Stimulated activated CD8-positive, alpha-beta memory T cell treated with anti-CD3 and anti-CD28 coated beads, Interleukin-15, amount 100 ng/mL, for 24 hours (primary cell): ENCODE data around the gene TOM1.
A peak's percentile ranks its signal among the peaks of the same experiment; 100 is the strongest.
"Not testable (repeated sequence)": the region's sequence is repeated elsewhere in the genome, so short reads cannot be mapped to it uniquely, and the experiment has no call there.

Source experiments
- DNase-seq: peaks from one replicate; pipeline ENCODE4 v3.0.0-alpha.2; 2020; ENCODE audit warnings: low read depth

TOM1 gene

DNA sequence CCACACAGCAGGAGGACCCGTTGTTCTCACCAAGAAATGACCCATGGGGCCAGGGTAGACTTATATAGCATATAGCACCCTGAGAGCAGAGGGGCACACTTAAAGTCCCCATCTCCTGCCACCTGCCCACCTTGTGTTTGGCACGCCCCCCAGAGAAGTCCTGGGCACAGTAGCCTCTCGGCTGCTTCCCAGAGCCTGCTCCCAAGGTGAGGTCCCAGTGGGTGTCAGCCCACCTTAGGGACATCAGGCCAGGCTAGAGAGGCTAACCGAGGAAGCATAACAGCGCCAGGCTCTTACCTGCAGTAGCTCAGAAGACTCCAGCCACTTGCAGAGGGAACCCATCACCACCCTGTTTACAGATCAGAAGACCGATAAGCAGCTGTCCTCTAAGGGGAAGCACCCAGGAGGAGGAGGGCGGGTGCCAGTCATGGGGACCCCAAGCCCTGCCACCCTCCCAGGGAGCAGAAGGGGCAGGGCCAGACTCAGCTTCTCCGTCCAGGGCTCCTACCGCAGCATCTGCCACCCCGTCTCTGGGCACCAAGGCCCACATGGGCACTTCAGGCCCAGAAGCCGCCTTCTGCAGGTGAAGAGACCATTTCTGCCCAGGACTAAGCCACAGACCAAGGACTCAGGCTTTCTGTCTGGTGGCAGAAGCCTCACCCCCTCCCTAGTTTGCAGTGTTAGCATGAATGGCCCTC lies 46.3 kb downstream of the TOM1 start:
- no peak for DNase-seq

DNA sequence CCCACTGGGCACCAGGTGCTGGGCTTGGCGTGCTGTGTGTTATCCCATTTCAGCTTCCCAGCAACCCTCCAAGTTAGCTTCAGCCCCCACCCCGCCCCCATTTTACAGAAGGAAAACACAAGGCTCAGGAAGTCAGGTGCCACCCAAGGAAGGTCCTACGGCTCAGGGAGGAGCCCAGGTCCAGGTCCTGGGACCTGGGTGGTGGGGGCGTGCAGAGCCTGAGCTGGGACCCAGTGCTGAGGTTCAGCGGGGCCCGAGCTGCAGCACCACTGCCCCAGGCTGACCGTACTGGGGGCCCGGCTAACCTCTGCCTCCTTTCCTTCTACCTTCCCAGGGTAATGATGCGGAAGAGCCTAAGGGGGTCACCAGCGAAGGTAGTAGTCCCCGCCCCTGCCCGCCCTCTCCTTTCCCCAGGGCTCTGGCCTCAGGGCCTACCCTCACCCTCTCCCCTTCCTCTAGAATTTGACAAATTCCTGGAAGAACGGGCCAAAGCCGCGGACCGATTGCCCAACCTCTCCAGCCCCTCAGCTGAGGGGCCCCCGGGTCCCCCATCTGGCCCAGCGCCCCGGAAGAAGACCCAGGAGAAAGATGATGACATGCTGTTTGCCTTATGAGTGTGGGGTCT lies 47.0 kb downstream of the TOM1 start:
- DNase-seq = no peak

- no peak for DNase-seq
These were observed 47.8 kb downstream of the TOM1 start for GRCh38 chr22:35347462-35347861.

GRCh38 chr22:35348026-35348590 lies 48.4 kb downstream of the TOM1 start:
- DNase-seq = no peak

DNA sequence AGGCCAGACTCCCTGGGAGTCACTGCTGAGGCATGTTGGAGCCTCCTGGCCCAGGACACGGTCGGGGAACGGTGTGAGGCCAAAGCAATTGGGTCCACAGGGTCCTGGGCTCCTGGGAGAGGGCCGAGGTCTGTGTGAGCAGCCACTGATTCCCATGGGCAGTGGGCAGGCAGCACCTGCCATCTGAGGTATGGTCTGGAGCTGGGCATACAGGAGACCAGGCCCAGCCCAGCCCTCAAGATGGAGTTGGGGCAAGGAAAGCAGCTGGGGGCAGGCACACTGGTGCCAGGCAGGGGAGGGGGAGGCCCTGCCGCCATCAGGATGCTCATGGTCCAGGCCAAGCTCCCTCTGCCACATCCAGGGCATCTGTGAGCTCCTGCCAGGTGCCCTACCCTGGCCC lies 49.0 kb downstream of the TOM1 start:
- no peak for DNase-seq

DNA sequence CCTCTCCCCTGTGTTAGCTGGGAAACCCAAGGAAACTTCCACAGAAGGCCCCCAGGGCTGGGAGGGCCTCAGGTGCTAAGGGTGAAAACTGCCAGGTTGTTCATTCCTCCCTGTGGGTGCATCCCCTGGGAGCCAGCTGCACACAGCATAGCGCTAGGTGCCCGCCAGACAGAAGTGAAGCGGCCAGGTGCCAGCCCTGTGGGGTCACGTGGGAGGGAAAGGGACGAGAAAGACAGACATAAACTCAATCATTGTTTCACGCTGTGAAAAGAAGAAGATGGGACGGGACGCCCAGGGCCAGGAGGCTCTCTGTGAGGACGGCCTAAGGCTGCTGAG lies 49.6 kb downstream of the TOM1 start:
- no peak for DNase-seq

DNA sequence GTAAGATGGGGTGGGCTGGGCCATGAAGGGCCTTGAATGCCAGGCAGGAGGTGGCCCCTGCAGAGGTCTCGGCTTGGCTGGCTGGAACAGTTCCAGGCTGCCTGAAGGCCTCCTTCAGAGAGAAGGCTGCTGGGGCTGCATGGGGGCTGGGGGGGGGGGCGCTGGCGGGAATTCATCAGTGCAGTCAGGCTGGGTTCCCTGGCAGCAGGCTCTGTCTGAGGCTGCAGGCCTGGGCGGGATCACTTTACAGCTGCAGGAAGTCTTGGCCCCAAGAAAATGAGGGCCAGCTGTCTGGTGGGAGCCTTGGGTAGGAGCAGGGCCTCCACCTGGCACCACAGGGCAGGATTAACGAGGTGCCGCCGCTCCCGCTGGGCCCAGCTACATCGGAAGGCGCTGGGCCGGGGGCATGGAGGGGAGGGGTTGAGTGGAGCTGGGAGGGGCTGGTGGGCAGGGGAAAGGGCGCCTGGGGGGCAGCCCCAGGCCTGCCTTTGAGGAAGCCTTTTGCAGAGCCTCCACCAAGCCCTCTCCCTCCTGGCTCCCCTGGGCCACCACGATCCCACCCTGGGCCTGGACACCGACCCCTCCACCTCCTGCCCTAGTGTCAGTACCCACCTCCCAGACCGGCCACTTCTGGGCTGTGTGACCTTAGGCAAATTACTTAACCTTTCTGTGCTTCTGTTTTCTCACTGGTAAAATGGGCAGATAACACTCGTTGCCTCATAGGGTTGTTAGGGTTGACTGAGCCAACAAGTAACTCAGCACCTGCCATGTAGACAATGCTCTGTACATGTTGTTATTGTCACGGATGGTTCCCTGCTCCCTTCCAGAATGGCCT lies 50.2 kb downstream of the TOM1 start:
- no peak for DNase-seq

DNA sequence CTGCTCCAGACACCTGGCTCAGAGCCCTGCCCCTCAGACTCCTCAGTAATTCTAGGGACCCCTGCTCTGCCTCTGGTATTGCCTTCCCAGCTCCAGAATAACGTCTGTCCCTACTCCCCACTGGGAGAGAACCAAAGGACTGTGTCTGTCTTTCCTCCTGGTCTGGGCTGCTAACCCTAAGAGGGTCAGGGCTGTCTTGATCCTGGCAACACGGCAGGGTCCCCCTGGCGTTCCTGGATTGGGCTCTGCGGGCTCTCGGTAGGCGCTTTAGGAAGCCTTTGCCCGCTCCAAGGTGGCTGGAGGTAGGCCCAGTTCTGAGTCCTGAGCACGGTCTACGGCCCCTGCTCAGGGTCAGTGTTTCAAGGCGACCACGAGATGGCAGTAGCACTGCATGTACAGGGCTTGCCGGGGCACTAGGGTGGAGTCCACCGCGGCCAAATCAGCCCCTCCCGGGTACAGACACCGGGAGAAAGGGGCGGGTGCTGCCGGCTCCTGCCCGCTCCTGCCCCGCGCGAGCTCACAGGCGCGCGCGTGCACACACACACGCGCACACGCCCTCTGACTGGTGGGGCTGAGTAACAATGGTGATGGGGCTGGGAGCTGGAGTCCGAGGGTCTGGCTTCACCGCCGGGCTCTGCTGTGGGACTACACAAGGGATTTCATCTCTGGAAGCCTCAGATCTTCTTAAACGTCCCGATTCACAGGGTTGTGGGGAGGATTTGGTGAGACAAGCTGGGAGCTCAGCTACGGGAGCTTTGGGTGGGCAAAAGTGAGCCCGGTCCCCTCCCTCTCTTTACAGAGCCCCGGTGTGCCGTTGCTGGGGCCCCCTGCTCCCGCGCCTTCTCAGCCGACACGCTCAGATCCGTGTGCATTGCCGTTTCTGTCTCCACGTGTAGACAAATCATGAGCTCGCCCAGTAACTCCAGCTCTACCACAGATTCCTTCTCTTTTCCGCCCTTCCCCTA lies 51.1 kb downstream of the TOM1 start:
- peak; percentile 53 for DNase-seq

DNA sequence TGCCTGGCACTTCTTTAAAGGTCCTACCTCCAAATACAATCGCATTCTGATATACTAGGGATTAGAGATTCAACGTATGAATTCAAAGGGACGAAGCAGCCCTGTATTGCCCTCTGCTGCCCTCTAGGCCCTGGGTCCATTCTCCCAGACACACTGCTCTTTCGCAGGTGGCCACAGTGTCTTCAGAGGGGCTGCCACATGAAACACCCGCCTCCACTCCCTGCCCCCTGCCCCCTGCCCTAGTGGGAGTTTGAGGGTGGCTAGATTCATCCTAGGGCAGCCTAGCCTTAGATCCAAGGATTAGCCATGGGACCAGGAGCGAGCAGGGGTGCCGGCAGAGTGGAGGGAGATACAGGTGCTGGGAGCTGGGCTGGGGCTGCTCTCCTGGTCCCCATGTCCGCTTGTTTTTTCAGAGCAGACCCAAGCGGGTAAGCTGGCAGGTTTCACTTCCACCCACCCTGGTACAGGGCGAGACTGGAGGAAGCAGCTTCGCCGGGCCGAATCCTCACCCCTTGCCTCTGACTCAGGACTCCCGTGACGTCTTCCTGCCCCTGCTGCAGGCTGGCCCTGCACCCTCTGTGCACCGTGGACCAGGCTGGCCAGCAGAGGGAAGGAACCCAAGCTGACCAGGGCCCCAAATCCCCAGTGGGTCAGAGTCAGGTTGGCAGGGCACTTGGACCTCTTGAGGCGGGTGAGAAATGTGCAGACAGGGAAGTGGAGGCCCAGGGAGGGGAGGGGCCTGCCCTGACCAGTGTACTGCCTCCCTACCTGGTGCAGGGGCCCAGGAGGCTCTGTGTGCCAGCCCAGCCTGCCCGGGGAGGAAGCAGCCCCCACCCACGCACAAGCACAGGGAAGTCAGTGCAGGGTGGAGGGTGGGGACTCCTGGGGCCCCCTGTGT lies 52.8 kb downstream of the TOM1 start:
- DNase-seq = no peak

DNA sequence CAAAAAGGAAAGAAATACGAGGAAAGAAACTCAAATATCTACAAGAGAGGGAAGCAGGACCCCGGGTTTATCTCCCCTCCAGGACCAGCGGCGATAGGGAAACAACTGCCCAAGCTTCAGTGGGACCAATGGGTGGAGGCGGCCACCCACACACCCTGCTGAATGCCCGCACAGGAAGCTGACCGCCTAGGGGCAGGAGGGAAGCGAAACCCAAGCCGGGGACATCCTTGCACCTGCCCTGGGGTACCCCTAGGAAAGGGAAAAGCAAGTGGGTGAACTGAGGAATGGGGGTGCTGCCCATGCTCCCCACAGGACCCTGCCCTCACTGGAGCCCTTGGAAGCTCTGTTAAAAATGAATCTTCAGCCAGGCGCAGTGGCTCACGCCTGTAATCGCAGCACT lies 53.6 kb downstream of the TOM1 start:
- no peak for DNase-seq

GRCh38 chr22:35354068-35354467 lies 54.4 kb downstream of the TOM1 start:
- DNase-seq = no peak

- DNase-seq = no peak
These were observed 58.4 kb downstream of the TOM1 start for GRCh38 chr22:35357883-35358621.

GRCh38 chr22:35359380-35360065 lies 59.8 kb downstream of the TOM1 start:
- no peak for DNase-seq

DNA sequence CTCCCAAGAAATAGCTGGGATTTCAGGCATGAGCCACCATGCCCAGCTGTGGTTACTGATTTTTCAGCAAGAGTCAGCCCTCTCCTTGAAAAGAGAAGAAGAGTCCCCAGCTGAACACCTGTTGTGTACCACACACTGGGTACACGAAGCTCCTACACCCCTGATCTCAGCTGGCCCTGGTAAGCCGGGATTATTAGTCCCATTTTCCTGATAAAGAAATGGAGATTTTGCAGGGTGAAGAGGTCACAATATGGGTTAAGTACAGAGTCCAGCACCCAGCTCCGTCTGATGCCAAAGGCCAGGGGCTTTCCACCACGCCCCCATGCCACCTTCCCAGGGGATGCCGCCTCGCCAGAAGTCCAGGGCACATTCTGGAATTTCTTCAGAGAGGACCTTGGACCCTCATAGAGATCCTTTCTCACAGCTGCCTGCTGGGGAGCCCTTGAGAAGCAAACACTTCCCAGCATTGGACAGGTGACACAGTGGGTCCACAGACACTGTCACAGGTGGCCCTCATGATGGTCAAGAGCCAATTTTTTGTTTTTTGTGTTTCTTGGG lies 61.4 kb downstream of the TOM1 start:
- no peak for DNase-seq

DNA sequence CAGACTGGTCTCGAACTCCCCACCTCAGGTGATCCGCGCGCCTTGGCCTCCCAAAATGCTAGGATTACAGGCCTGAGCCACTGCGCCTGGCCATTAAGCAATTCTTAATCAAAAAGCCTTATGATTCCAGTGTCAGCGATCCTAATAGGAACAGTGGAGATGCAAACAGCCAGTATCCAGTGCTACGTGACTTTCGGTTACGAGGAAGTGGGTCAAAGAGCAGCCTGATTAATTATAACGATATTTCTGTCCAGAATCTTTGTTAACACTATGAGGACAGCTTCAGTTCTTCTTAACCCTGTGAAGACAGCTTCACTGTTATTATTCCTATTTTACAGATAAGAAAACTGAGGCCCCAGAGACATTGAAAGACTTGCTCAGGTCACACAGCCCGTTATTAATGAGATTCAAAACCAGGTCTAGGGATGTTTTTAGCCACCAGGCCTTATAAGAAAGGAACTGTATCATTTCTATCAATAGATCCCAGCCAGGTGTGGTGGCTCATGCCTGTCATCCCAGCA lies 63.9 kb downstream of the TOM1 start:
- DNase-seq = no peak

DNA sequence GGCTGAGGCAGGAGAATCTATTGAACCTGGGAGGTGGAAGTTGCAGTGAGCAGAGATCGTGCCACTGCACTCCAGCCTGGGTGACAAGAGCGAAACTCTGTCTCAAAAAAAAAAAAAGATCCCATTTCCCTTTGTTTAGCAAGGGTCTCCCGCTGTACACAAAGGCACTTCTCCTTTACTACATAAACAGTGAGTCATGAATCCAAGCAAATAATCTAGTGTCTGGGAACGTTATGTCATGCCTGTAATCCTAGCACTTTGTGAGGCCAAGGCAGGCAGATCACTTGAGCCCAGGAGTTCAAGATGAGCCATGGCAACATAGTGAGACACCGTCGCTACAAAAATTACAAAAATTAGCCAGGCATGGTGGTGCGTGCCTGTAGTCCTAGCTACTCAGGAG lies 64.5 kb downstream of the TOM1 start:
- DNase-seq = not testable (repeated sequence)

DNA sequence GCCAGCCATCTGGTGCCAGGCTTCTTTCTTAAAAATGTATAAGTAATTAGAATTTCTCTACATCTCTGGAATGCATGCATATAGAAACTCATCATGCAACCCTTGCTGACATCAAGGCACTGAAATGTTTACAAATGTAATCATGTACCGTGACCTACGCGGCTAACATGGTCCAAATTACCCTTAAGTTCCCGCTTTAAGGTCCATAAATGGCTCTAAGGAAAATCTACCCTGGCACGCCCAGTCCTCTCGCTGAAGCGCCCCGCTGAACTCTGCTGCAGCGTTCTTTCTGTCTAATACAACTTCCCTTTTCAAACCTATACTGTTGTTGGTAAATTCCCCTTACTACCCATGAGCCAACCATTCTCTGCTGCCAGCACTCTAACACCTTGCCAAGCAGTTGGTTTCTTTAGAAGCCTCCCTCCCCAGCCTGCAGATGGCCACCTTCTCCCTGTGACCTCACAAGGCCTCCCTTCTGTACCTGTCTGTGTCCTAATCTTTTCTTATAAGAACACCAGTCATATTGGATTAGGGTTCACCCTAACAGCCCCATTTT lies 67.7 kb downstream of the TOM1 start:
- no peak for DNase-seq

DNA sequence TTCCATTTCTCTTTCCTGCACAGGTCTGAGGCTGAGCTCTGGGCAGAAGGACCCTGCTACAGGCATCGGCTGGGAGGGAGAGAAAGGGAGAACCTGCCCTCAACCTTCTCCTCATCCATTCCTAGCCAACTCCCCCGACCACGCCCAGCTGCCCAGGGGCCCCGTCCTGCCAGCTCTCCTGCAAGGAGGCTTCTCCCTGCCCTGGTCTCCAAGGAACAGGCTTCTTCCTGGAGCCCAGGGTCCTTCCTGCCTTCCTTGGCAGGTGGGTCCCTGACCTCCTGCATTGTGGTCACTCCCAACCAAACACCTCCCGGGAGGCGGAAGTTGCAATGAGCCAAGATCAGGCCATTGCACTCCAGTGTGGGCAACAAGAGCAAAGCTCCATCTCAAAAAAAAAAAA lies 68.7 kb downstream of the TOM1 start:
- DNase-seq = no peak

DNA sequence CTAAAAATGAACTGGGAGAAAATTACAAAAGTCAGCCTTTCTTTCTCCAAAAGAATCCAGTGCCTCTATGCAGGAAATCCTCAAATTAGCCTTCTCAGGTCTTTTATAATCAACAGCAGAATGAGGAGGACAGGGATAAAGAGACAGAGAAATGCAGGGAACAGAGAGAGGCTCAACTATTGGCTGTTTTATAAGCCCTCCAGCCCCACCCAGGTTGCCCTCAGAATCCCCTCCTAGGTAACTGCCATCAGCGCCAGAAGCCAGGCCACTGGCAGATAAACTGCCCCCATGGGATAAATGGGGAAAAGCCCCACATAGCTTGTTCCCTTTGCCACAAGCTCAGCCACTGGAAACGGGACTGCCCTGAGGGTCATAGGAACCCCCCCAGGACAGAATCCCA lies 70.3 kb downstream of the TOM1 start:
- no peak for DNase-seq
